ENCODE results near the gene MT1B. TPM values are rescaled to one million over a fixed set of nuclear protein-coding genes. Genes with fewer than 3 reads are reported as not detected.
"Not testable (repeated sequence)": the region's sequence is repeated elsewhere in the genome, so short reads cannot be mapped to it uniquely, and the experiment has no call there.

The MT1B gene
- total and polyA plus RNA-seq, 3 experiments from 2014 or later = not detected

DNA sequence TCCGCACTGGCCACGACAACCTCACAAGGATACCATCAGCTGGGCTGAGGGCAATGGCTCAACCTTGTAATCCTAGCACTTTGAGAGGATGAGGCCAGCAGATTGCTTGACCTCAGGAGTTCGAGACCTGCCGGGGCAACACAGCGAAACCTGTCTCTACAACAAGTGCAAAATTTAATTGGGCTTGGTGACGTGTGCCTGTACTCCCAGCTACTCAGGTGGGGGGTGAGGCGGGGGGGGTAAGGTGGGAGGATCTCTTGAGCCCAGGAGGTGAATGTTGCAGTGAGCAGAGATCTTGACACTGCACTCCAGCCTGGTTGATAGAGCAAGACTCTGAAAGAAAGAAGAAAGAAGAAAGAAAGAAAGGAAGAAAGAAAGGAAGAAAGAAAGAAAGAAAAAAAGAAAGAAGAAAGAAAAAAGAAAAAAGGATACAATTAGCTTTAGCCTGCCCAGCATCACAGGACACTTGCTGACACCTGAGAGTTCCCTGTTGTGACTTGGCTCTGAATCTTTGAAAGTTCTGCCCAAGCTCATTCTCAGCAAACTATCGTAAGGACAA lies 31.3 kb upstream of the MT1B start:
- Mint-ChIP-seq H3K27ac (no peak overlapping the region), H3K36me3 (peaks cover 0 to 2% (median 0%) of the 10 kb centered on the region in 3 donors), H3K9me3 (no peaks in the 10 kb centered on the region), H3K4me3 (no peak overlapping the region), H3K4me1 (peaks cover 12 to 19% (median 14%) of the 10 kb centered on the region in 3 donors), H3K27me3 (peaks cover 4 to 11% of the 10 kb centered on the region in 2 donors)
- Histone ChIP-seq H3K27ac (ENCODE audit: low read depth, low read length) (no peak overlapping the region), H3K27me3 (ENCODE audit: insufficient read depth, low read length, poor library complexity, severe bottlenecking) (peaks cover 8% of the 10 kb centered on the region), H3K9me3 (ENCODE audit: low read length) (no peaks in the 10 kb centered on the region), H3K36me3 (ENCODE audit: insufficient read depth, low read length) (no peaks in the 10 kb centered on the region), H3K4me1 (ENCODE audit: insufficient read depth, low read length) (peaks cover 9% of the 10 kb centered on the region), H3K4me3 (ENCODE audit: low read length) (no peak overlapping the region)
- no peak for DNase-seq
- ChIA-PET POLR2A (no interaction called here), CTCF (interaction anchor here (1.7 kb wide), 1 partner anchor 23 kb away, joined by 5 read pairs; no protein-coding TSS in a partner anchor)

DNA sequence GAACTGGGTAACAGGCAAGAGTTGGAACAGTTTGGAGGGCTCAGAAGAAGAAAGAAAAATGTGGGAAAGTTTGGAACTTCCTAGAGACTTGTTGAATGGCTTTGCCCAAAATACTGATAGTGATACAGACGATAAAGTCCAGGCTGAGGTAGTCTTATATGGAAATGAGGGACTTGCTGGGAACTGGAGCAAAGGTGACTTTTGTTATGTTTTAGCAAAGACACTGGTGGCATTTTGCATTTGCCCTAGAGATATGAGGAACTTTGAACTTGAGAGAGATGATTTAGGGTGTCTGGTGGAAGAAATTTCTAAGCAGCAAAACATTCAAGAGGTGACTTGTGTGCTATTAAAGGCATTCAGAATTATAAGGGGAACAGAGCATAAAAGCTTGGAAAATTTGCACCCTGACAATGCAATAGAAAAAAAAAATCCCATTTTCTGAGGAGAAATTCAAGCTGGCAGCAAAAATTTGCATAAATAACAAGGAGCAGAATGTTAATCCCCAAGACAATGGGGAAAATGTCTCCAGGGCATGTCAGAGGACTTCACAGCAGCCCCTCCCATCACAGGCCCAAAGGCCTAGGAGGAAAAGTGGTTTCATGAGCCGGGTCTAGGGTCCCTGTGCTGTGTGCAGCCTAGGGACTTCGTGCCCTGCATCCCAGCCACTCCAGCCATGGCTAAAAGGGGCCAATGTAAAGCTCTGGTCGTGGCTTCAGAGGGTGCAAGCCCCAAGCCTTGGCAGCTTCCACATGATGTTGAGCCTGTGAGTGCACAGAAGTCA lies 29.8 kb upstream of the MT1B start:
- H3K27ac ChIP-seq (ENCODE audit: low read depth, low read length); H3K36me3 ChIP-seq (ENCODE audit: insufficient read depth, low read length); H3K36me3 Mint-ChIP-seq; H3K27me3 Mint-ChIP-seq; H3K9me3 ChIP-seq (ENCODE audit: low read length); POLR2A ChIA-PET; DNase-seq; H3K4me3 ChIP-seq (ENCODE audit: low read length); H3K9me3 Mint-ChIP-seq: not testable (repeated sequence)
- Histone ChIP-seq H3K27me3 (ENCODE audit: insufficient read depth, low read length, poor library complexity, severe bottlenecking) (peaks cover 13% of the 10 kb centered on the region), H3K4me1 (ENCODE audit: insufficient read depth, low read length) (peaks cover 17% of the 10 kb centered on the region)
- CTCF ChIA-PET = interaction anchor here (1.1 to 1.7 kb wide), 2 partner anchors 21 to 22 kb away, joined by 5 read pairs; no protein-coding TSS in a partner anchor
- Mint-ChIP-seq H3K4me3 (peak overlapping the region in 1 of 7 donors; percentile 44), H3K27ac (peak overlapping the region in 2 of 8 donors; percentile 23 to 90), H3K4me1 (peaks cover 17 to 24% (median 22%) of the 10 kb centered on the region in 3 donors)

- H3K4me1 ChIP-seq (ENCODE audit: insufficient read depth, low read length) = peaks cover 13% of the 10 kb centered on the region
- H3K4me1 Mint-ChIP-seq = peaks cover 14 to 16% (median 15%) of the 10 kb centered on the region in 3 donors
- not testable (repeated sequence) for DNase-seq; H3K27ac ChIP-seq (ENCODE audit: low read depth, low read length); H3K36me3 Mint-ChIP-seq; H3K4me3 ChIP-seq (ENCODE audit: low read length); H3K36me3 ChIP-seq (ENCODE audit: insufficient read depth, low read length); H3K27me3 ChIP-seq (ENCODE audit: insufficient read depth, low read length, poor library complexity, severe bottlenecking); H3K27me3 Mint-ChIP-seq; H3K9me3 ChIP-seq (ENCODE audit: low read length); H3K9me3 Mint-ChIP-seq
- ChIA-PET POLR2A (interaction anchor here (0.9 to 1.2 kb wide), 2 partner anchors 13 to 15 kb away, joined by 3 read pairs; partner anchors contain the start of gene MT2A), CTCF (interaction anchor here (1.1 to 1.3 kb wide), 3 partner anchors 20 to 39 kb away, joined by 3 to 5 read pairs (median 4); no protein-coding TSS in a partner anchor)
- peak overlapping the region in 1 of 7 donors; percentile 44 for H3K4me3 Mint-ChIP-seq
- H3K27ac Mint-ChIP-seq = peak overlapping the region in 1 of 8 donors; percentile 1
Measured at GRCh38 chr16:56623184-56623583, 28.5 kb upstream of the MT1B start.

DNA sequence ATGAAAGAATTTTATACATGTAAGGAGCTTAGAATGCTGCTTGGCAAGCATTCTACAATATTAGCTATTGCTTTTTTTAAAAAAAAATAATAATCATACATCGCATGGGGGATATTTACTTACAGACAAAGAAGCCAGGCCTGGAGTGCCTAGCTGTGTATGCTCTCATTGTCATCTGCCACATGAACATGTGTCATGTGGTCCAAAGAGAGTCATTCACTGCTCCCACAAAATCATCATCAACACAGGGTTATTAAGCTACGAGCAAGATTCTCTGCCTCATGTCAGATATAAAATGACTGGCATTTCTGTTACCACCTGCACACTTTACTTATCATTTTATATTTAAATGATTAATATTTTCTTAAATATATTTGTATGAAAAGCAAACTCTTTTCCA lies 28.0 kb upstream of the MT1B start:
- CTCF ChIA-PET = interaction anchor here (0.6 to 1.3 kb wide), 5 partner anchors 14 to 864 kb away, joined by 3 to 4 read pairs (median 4); partner anchors contain the start of gene MT1A
- POLR2A ChIA-PET = interaction anchor here (0.9 to 1.2 kb wide), 2 partner anchors 13 to 15 kb away, joined by 3 read pairs; partner anchors contain the start of gene MT2A

GRCh38 chr16:56625140-56625942 lies 26.3 kb upstream of the MT1B start, which contains the start of gene MT1E:
MT1E (plus strand) TSS chr16:56625781; CDS start chr16:56625852, 71 bp downstream.
- H3K4me1 ChIP-seq (ENCODE audit: insufficient read depth, low read length) = peaks cover 13% of the 10 kb centered on the region
- H3K36me3 ChIP-seq (ENCODE audit: insufficient read depth, low read length) = no peaks in the 10 kb centered on the region
- H3K27ac ChIP-seq (ENCODE audit: low read depth, low read length) = peak within 1 kb of the TSS; percentile 24
- peak within 1 kb of the TSS; percentile 89 to 94 (median 92) for H3K4me3 Mint-ChIP-seq
- H3K27ac Mint-ChIP-seq = peak within 1 kb of the TSS; percentile 68 to 96 (median 86)
- peak in 4 of 5 donors; percentile 28 to 76 (median 44) for DNase-seq
- H3K27me3 ChIP-seq (ENCODE audit: insufficient read depth, low read length, poor library complexity, severe bottlenecking) = peaks cover 7% of the 10 kb centered on the region
- ChIA-PET POLR2A (interaction anchor here (0.6 to 1.6 kb wide), 7 partner anchors 11 to 199 kb away, joined by 3 to 5 read pairs (median 3); partner anchors contain the start of genes MT1X and MT2A), CTCF (interaction anchor here (0.9 to 2.6 kb wide), 6 partner anchors 8 to 111 kb away, joined by 3 to 10 read pairs (median 4); no protein-coding TSS in a partner anchor)
- peaks cover 4 to 7% of the 10 kb centered on the region in 2 donors for H3K27me3 Mint-ChIP-seq
- H3K9me3 ChIP-seq (ENCODE audit: low read length) = no peaks in the 10 kb centered on the region
- H3K4me3 ChIP-seq (ENCODE audit: low read length) = peak within 1 kb of the TSS; percentile 76
- no peaks in the 10 kb centered on the region for H3K9me3 Mint-ChIP-seq
- peaks cover 0 to 2% (median 0%) of the 10 kb centered on the region in 3 donors for H3K36me3 Mint-ChIP-seq
- H3K4me1 Mint-ChIP-seq = peaks cover 14 to 16% (median 15%) of the 10 kb centered on the region in 3 donors

More for the DNA sequence above, 28.0 kb upstream of the MT1B start:
- Mint-ChIP-seq H3K4me1 (peaks cover 14 to 16% (median 15%) of the 10 kb centered on the region in 3 donors), H3K27me3 (peaks cover 0 to 2% of the 10 kb centered on the region in 2 donors), H3K36me3 (peaks cover 0 to 2% (median 0%) of the 10 kb centered on the region in 3 donors), H3K27ac (no peak overlapping the region), H3K9me3 (no peaks in the 10 kb centered on the region), H3K4me3 (no peak overlapping the region)
- Histone ChIP-seq H3K4me3 (ENCODE audit: low read length) (no peak overlapping the region), H3K4me1 (ENCODE audit: insufficient read depth, low read length) (peaks cover 13% of the 10 kb centered on the region), H3K36me3 (ENCODE audit: insufficient read depth, low read length) (no peaks in the 10 kb centered on the region), H3K27ac (ENCODE audit: low read depth, low read length) (no peak overlapping the region), H3K27me3 (ENCODE audit: insufficient read depth, low read length, poor library complexity, severe bottlenecking) (peaks cover 7% of the 10 kb centered on the region), H3K9me3 (ENCODE audit: low read length) (no peaks in the 10 kb centered on the region)
- DNase-seq = no peak

DNA sequence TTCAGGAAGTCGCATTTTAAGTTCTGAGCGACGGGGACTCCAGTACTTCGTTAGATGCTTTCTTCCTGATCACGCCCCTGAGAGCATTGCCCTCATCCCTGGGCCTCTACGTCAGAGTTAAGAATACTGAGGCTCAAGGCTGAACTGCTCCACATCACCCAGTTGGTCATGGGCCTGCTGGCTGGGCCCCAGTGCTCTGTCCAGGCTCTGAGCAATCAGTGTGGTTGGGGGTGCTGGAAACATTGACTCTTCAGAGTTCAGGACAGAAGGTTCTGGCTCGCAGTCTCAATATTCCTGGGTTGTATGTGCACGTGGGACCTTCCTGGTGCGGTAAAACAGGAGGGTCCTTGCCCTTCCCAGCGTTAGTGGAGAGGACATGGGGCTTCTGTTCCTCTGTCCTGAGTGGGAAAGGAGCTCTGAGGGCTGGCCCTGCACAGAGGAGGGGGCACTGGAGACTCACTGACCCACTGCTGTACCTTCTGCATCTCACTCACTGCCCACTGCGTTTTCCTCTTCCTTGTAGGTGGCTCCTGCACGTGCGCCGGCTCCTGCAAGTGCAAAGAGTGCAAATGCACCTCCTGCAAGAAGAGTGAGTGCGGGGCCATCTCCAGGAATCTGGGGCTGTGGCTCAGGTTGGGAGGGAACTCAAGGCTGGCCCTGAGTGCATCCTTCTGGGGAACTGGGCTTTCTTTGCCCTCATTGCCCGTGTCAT lies 25.6 kb upstream of the MT1B start:
- H3K27me3 ChIP-seq (ENCODE audit: insufficient read depth, low read length, poor library complexity, severe bottlenecking) = peaks cover 7% of the 10 kb centered on the region
- H3K27ac ChIP-seq (ENCODE audit: low read depth, low read length) = peak overlapping the region; percentile 24
- Mint-ChIP-seq H3K4me1 (peaks cover 14 to 16% (median 15%) of the 10 kb centered on the region in 3 donors), H3K27me3 (peaks cover 10 to 15% of the 10 kb centered on the region in 2 donors), H3K9me3 (no peaks in the 10 kb centered on the region), H3K36me3 (peaks cover 0 to 2% (median 0%) of the 10 kb centered on the region in 3 donors), H3K27ac (peak overlapping the region; percentile 61 to 92 (median 82)), H3K4me3 (peak overlapping the region; percentile 85 to 93 (median 91))
- peaks cover 13% of the 10 kb centered on the region for H3K4me1 ChIP-seq (ENCODE audit: insufficient read depth, low read length)
- H3K4me3 ChIP-seq (ENCODE audit: low read length) = peak overlapping the region; percentile 76
- H3K9me3 ChIP-seq (ENCODE audit: low read length) = no peaks in the 10 kb centered on the region
- ChIA-PET CTCF (interaction anchor here (0.9 to 2.6 kb wide), 6 partner anchors 9 to 112 kb away, joined by 3 to 10 read pairs (median 4); no protein-coding TSS in a partner anchor), POLR2A (interaction anchor here (0.7 to 1.6 kb wide), 5 partner anchors 10 to 88 kb away, joined by 3 to 5 read pairs (median 3); partner anchors contain the start of genes MT1X and MT2A)
- H3K36me3 ChIP-seq (ENCODE audit: insufficient read depth, low read length) = no peaks in the 10 kb centered on the region
- DNase-seq = no peak
